HTERT RPE-1 (cell line): Measurements from ENCODE around the gene NLRP4.

Source experiments
- in situ Hi-C: fragments of 300-500 bp; cut with MboI; formaldehyde crosslinking; loops from 4 replicates; pipeline ENCODE4 v1.14.3; 2020; ENCODE audit warnings: low sequenced_read_pairs

NLRP4 gene

GRCh38 chr19:55836340-55836739 is at the start of gene NLRP4:
Gene NLRP4, plus strand, starts transcription at chr19:55836540. Its CDS starts 15,541 bp downstream, at chr19:55852081.
- in situ Hi-C loops: no loop called here

DNA sequence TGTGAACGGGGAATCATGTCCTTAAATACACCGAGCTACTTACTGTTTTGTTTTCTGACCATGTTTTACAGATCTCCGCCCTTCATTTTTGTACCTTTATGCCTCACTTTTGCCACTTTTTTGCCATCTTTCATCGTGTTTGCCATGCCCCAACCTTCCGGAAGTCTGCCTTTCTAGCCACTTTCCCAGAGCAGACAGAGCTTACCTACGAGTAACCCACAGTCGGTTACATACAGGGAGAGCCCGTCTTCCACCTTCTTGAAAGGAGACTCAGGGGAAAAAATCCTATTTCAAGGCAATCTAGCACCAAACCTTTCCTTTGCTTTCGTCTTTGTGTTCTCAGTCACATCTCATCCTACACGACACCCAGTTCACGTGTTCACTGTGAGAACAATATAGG is 41.3 kb upstream of the NLRP4 start:
- in situ Hi-C loops: no loop called here

DNA sequence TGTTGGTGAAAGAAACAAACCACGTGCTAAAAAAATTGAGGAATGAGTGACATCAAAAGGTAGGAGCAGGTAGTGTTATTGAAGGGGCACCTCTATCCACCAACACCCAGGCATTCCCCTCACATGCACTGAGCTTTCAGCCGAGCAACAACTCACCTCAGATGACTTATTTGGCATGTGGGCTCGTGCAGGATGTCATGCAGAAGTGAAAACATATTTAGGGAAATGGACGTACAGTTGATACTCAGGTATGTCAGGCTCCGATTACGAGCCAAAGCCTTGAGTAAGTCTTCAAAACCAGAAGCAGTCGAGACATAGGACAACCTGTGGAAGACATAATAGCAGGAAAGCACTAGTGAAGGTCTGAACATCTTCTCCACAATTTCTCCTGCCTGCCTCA is 34.9 kb upstream of the NLRP4 start:
- in situ Hi-C loops: no loop called here

DNA sequence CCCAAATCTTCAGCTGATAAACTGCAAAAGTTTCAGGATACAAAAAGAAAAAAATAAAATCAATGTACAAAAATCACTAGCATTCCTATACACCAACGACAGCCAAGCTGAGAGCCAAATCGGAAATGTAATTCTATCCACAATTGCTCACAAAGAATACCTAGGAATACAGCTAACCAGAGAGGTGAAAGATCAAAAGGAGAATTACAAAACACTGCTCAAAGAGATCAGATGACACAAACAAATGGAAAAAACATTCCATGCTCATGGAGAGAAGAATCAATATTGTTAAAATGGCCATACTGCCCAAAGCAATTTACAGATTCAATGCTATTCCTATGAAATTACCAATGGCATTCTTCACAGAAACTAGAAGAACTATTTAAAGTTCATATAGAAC is 34.1 kb upstream of the NLRP4 start:
- in situ Hi-C loops: no loop called here

GRCh38 chr19:55809381-55810058 is 26.8 kb upstream of the NLRP4 start:
- in situ Hi-C loops: no loop called here

DNA sequence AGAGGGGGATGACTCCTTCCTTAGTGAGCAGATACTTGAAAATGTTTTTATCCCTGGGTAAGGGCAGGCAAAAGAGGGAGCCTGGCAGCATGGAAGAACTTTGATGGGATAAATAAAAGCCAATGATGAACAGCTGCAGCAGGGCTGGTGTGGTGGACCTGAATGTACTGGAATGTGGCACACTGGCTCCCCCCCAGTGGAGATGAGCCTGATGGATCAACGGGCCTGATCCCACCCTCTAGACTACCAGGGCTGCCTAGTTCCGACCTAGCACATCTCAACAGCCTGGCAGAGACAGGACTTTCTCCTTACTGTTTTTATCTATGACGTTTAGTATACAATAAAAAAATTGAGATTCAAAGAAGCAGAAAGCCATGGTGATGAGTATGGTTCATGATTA is 25.0 kb upstream of the NLRP4 start:
- in situ Hi-C loops: no loop called here

DNA sequence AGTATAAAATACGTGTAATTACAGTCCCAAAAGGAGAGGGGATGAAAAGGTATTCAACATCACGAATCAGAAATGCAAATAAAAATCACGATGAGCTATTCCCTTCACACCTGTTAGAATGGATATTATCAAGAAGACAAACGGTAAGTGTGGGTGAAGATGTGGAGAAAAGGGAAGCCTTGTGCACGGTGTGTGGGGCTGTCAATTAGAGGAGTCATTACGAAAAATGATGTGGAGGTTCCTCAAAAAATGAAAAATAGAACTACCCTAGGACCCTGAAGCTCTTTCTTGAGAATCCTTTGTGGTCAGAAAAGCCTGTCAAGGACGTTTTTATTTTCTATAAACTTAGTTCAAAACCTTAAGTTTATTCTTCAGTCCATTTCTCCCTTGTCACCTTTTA is 23.9 kb upstream of the NLRP4 start:
- in situ Hi-C loops: no loop called here

DNA sequence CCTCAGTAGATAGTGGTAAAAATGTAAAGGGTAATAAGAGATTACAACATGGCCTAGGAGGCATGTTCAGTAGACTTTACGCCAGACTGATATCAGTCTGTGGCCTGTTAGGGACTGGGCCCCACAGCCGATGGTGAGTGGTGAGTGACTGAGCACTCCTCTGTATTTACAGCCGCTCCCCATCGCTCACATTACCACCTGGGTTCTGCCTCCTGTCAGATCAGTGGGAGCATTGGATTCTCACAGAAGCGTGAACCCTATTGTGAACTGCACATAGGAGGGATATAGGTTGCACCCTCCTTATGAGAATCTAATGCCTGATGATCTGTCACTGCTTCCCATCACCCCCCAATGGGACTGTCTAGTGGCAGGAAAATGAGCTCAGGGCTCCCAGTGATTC is 22.4 kb upstream of the NLRP4 start:
- in situ Hi-C loops: no loop called here

DNA sequence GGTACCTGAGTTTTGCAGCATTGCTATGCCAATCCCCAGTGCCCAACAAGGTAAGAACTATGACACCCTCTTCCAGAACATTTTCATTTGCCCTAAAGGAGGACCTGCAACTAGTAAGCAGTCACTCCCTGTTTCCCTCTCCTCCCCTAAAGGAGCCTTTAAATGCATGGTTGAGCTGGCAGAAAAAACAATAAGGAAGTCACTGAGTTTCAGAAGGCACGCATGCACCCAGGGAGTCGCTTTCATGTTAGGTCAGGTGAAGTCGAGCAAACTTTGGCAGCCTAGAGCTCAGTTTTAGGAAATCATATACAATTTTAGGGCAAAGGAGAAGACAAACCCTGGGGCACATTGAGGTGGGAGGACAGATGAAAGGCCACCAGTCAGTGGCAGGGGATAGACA is 16.3 kb upstream of the NLRP4 start:
- in situ Hi-C loops: no loop called here

DNA sequence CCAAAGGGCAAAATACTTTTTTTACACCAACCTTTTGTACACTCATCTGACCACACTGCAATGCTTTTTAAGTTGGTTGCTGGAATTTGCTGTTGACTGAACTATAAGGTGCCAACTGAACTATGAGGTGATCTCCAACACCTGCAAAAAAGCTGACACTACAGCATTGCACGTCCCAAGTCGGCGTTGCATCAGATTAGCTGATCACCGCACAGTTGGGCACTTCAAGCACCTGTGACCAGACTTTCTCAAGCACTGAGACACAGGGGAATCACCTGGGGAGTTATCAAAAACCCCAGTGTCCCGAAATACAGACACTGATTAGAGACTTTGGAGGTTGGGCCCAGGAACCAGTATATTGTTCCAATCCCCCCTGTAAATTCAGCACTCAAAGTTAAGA is 5.7 kb upstream of the NLRP4 start:
- in situ Hi-C loops: no loop called here

DNA sequence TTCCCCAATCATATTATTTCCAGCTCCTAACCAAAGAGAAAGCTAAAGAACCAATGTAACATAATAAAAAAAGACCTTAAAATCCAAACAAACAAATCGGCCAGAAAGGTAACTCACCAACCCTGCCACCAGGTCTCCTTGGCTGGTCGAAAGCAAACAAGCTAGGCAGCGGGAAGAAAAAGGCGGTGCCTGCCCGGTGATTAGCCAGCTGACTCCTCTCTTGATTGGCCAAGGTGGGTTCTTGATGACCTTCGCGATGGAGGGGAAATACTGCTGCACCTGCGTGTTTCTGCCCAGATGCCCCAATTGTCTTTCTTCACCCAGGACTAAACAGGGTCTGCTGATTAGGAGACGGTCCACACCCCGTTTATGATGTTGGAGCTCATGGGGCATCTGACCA is 4.5 kb upstream of the NLRP4 start, which contains the start of gene NLRP11:
Gene NLRP11, minus strand, starts transcription at position 154 of the 400 bp plus-strand sequence. CDS start 13,825 bp downstream, outside the sequence.
- in situ Hi-C loops: no loop called here

DNA sequence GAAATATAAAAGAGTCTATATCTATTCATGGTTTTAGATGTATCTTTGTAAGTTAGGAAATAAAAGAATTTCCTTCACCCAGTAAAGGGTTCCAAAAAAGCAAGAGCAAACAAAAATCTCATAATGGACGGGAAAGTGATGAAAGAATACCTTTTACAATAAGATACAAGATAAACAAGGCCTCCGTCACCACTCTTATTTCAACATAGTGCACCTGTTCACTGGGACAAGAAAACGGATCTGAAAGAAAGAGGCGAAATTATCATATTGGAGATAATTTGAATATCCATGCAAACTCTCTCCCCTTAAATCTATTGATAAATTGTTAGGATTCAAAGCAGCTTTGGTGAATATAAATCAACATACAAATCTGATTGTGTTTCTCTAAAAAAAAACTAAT is 3.7 kb upstream of the NLRP4 start:
- in situ Hi-C loops: no loop called here

DNA sequence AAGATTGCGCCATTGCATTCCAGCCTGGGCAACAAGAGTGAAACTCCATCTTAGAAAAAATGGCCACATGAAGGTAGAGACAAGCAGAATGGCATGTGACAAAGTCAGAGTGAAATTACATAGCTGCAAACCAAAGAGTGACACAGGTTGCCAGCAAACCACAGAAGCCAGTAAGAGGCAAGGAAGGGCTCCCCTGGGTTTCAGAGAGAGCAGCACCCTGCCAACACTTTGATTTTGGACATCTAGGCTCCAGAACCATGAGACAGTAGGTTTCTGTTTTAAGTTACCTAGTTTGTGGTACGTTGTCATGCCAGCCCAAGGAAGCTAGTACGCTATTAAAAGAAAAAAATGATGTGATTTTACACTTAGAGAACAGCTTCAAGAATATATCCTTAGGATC is 1.9 kb downstream of the NLRP4 start:
- in situ Hi-C loops: no loop called here

GRCh38 chr19:55838906-55839305 is 2.6 kb downstream of the NLRP4 start:
- in situ Hi-C loops: no loop called here

DNA sequence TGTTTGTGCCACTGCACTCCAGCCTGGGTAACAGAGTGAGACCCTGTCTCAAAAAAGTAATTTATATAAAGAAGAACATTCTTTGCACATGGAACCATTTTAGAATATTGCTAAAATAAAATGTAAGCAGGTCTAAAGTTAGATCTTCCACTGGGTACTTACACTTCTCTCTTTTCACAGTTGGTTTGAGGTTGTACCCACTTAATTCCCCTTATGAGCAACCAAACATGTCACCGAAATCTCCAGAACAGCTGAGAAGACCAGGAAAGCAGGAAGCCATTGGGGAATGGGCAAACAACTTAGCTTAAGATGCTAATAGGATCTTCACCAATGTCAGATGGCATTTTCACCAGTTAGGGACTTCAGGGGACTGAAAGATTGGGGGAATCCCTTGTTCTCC is 18.8 kb downstream of the NLRP4 start:
- in situ Hi-C loops: no loop called here

- in situ Hi-C loops: no loop called here
These were observed 20.8 kb downstream of the NLRP4 start for GRCh38 chr19:55857149-55857548.

- in situ Hi-C loops: no loop called here
These were observed 21.6 kb downstream of the NLRP4 start for GRCh38 chr19:55857974-55858373.

DNA sequence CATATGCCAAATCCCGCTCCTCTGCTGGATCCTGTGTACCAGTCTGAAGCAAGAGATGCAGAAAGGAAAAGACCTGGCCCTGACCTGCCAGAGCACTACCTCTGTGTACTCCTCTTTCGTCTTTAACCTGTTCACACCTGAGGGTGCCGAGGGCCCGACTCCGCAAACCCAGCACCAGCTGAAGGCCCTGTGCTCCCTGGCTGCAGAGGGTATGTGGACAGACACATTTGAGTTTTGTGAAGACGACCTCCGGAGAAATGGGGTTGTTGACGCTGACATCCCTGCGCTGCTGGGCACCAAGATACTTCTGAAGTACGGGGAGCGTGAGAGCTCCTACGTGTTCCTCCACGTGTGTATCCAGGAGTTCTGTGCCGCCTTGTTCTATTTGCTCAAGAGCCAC is 22.1 kb downstream of the NLRP4 start:
- in situ Hi-C loops: no loop called here

DNA sequence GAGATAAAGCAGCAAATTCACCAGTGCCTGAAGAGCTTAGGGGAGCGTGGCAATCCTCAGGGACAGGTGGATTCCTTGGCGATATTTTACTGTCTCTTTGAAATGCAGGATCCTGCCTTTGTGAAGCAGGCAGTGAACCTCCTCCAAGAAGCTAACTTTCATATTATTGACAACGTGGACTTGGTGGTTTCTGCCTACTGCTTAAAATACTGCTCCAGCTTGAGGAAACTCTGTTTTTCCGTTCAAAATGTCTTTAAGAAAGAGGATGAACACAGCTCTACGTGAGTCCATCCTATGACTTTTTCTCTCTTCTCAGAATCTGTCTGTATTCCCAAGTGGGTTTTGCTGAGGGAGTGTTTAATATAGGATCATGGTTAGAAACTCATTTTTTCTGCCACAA is 22.6 kb downstream of the NLRP4 start:
- in situ Hi-C loops: no loop called here

GRCh38 chr19:55866521-55866920 is 30.2 kb downstream of the NLRP4 start:
- in situ Hi-C loops: no loop called here

GRCh38 chr19:55867101-55867500 is 30.8 kb downstream of the NLRP4 start:
- in situ Hi-C loops: no loop called here

GRCh38 chr19:55870736-55871135 is 34.4 kb downstream of the NLRP4 start:
- in situ Hi-C loops: no loop called here

DNA sequence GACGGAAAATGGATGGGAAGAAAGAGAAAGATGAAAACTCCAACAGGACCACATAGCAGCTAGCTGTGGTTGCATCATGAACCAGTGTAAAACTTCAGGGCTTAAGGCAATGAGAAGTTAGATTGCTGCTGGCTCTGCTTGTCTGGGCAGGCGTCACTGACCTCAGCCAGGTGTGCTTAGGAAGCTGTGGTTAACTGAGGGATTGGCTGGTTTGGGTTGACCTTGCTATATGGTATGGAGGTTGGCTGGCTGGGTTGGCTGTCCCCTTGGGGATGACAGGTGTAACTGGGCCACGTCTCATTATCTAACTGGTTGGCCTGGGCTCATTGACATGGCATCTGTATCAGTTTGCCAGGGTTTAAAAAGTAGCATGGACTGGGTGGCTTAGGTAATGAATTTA is 40.9 kb downstream of the NLRP4 start:
- in situ Hi-C loops: no loop called here
